Ovary (tissue), 9 donors: ENCODE results near the gene OSGEPL1. TPM values are rescaled to one million over a fixed set of nuclear protein-coding genes. Genes with fewer than 3 reads are reported as not detected.

Experiments used
- DNase-seq, 5 donors: peaks; one replicate each; pipeline ENCODE4 v3.0.0-alpha.2; 2019 to 2020
- H3K27ac ChIP-seq, 2 donors: fragments of 200-600 bp; one replicate each; pipeline versions ENCODE4 v1.5.1 to v1.8.0; 2019 to 2022
- H3K27me3 ChIP-seq: fragments of 200-600 bp; one replicate; pipeline ENCODE4 v1.8.0; 2022
- H3K36me3 ChIP-seq: fragments of 200-600 bp; sonication (generic); one replicate; pipeline ENCODE4 v1.5.1; 2019
- H3K4me1 ChIP-seq: one replicate; pipeline ENCODE4 v1.8.1; 2013; ENCODE audit warnings: mild to moderate bottlenecking, moderate library complexity; ENCODE audit not compliant: insufficient read depth
- H3K4me3 ChIP-seq: fragments of 200-600 bp; sonication (generic); one replicate; pipeline ENCODE4 v1.5.1; 2017
- H3K9me3 ChIP-seq, 2 donors: fragments of 200-600 bp in 1 of 2; sonication (generic) in 1 of 2; one replicate each; pipeline versions ENCODE4 v1.5.1 to v1.8.1; 2013 to 2019; ENCODE audit warnings: mild to moderate bottlenecking in 1 of 2, moderate library complexity in 1 of 2
- CTCF ChIP-seq, 3 donors: fragments of 450-650 bp in 2 of 3; fragments of 200-600 bp in 1 of 3; IDR thresholded peaks; one replicate each; pipeline versions ENCODE4 v1.5.1 to v1.8.0; 2016 to 2022; ENCODE audit warnings: antibody characterized with exemption in 3 of 3, mild to moderate bottlenecking in 1 of 3
- EP300 ChIP-seq: sonication (generic); formaldehyde crosslinking; IDR thresholded peaks from one replicate; pipeline ENCODE4 v1.6.1; 2017; ENCODE audit warnings: antibody characterized with exemption
- POLR2A ChIP-seq: fragments of 450-650 bp; IDR thresholded peaks from one replicate; pipeline ENCODE4 v1.6.1; 2017; ENCODE audit warnings: antibody characterized with exemption, mild to moderate bottlenecking, moderate library complexity
- WGBS, 3 donors: extraction: QIAGEN DNeasy Blood & Tissue Kit in 1 of 3; methylation state at CpG; one replicate each; pipeline versions ENCODE4 v1.1.5 to v1.1.7; 2013 to 2017; 5-methylcytosine and 5-hydroxymethylcytosine counted together
- intact Hi-C, 4 donors: fragments of 100-400 bp; cut with DNase I; formaldehyde crosslinking; loops; one replicate each; pipeline versions ENCODE4 v1.11.0 to v1.15.1; 2022 to 2023
- polyA plus RNA-seq, 2 donors: library from polyadenylated mRNA; stranded (reverse); fragments of 200-250 nt in 1 of 2; fragments of 350-450 nt in 1 of 2; fragmentation: Illumina TruSeq in 1 of 2; extraction: RNeasy Lipid Tissue Mini Kit (QIAGEN cat#74804) in 1 of 2; gene quantifications; one replicate each; pipeline ENCODE4 v1.2.3, GENCODE V29; 2013 to 2014
- total RNA-seq, 7 donors: library from RNA; depleted of rRNA in 2 of 7; stranded (reverse); fragments of >200 nt in 2 of 7; fragmentation: NEBNext Ultra II Directional in 3 of 7; extraction: Animal tissue kit (Norgen Biotek cat#: 25700) in 3 of 7; gene quantifications; one replicate each; pipeline versions ENCODE4 v1.1.0 to v1.2.4, GENCODE V29; 2016 to 2023
- donor health status: DM: no; HTN: no; CAD: no; lungs with moderate emphysema.
- donor health status: DM: no; HTN: no; CAD: no.
- donor health status: Bipolar disorder and iron deficiency.
- donor health status: DM: yes; HTN: yes; CAD: no.
- donor health status: DM: no; HTN: no; CAD: no.
- donor health status: DM: yes; HTN: yes; CAD: no.

OSGEPL1 gene
- total and polyA plus RNA-seq, 9 donors: 4.7 to 10.6 (median 8.5) TPM

GRCh38 chr2:189700681-189701080 lies 61.9 kb downstream of the OSGEPL1 start:
- TF ChIP-seq CTCF (IDR thresholded peaks at IDR 0.05) (no peak), EP300 (no peak)
- WGBS, 3 donors: 45 to 48% (median 47%) methylated on average over 2 of the region's 2 CpGs
- Histone ChIP-seq H3K36me3 (no peaks in the 10 kb centered on the region), H3K9me3 (no peaks in the 10 kb centered on the region), H3K27ac (no peak overlapping the region), H3K27me3 (no peaks in the 10 kb centered on the region), H3K4me3 (no peak overlapping the region), H3K4me1 (no peaks in the 10 kb centered on the region)
- DNase-seq: no peak
- intact Hi-C loops: no loop called here

GRCh38 chr2:189698020-189698887 lies 64.3 kb downstream of the OSGEPL1 start:
- peak in 2 of 5 donors; percentile 32 to 60 for DNase-seq
- TF ChIP-seq POLR2A: no peak
- TF ChIP-seq CTCF (IDR thresholded peaks at IDR 0.05): peak in 1 of 3 donors; percentile 43
- WGBS, 3 donors: 33 to 41% (median 33%) methylated on average over 6 of the region's 6 CpGs
- H3K9me3 ChIP-seq: no peaks in the 10 kb centered on the region
- intact Hi-C loops: loop anchor here in 2 of 4 donors (5.0 kb wide), 1 partner anchor 36 kb away; the partner anchor contains the start of gene ASNSD1 (in 2 of the 2)
- no peaks in the 10 kb centered on the region for H3K27me3 ChIP-seq
- H3K4me1 ChIP-seq: no peaks in the 10 kb centered on the region
- no peak overlapping the region for H3K27ac ChIP-seq
- no peak overlapping the region for H3K4me3 ChIP-seq
- H3K36me3 ChIP-seq: no peaks in the 10 kb centered on the region

Other genes with a start within 250 kb of the OSGEPL1 start
- gene SLC40A1, start 182.0 kb downstream of the OSGEPL1 start, total RNA-seq: 100 to 1,000 TPM; 243 to 515 (median 365) TPM
- gene SLC40A1, start 182.0 kb downstream of the OSGEPL1 start, polyA plus RNA-seq: 100 to 1,000 TPM; 288 to 361 TPM
- 10 to 100 TPM; 38.5 to 61.9 (median 47.3) TPM for gene ASNSD1, start 101.3 kb downstream of the OSGEPL1 start, total RNA-seq
- 10 to 100 TPM; 41.9 to 43.4 TPM for gene ASNSD1, start 101.3 kb downstream of the OSGEPL1 start, polyA plus RNA-seq
- gene ANKAR, start 88.1 kb downstream of the OSGEPL1 start, total RNA-seq: 10 to 100 TPM in 6 of 7 donors, 1 to 10 TPM in 1; 9.9 to 23.2 (median 17.9) TPM
- 1 to 10 TPM; 3.6 to 7.4 TPM for gene ANKAR, start 88.1 kb downstream of the OSGEPL1 start, polyA plus RNA-seq
- gene ORMDL1, start 21.5 kb upstream of the OSGEPL1 start, total RNA-seq: 10 to 100 TPM; 34.8 to 55.4 (median 48.7) TPM
- 10 to 100 TPM; 43.6 to 70.7 TPM for gene ORMDL1, start 21.5 kb upstream of the OSGEPL1 start, polyA plus RNA-seq
- 10 to 100 TPM; 17.3 to 37.0 (median 25.9) TPM for gene PMS1, start 21.7 kb upstream of the OSGEPL1 start, total RNA-seq
- gene PMS1, start 21.7 kb upstream of the OSGEPL1 start, polyA plus RNA-seq: 10 to 100 TPM in 1 of 2 donors, 1 to 10 TPM in 1; 9.0 to 12.2 TPM